Activated CD8-positive, alpha-beta memory T cell treated with anti-CD3 and anti-CD28 coated beads for 1 hour (primary cell): ENCODE results near the gene PRM3.

ENCODE experiments used
- DNase-seq, 2 donors: peaks; one replicate each; pipeline ENCODE4 v3.0.0-alpha.2; 2020; ENCODE audit warnings: low read depth in 1 of 2; ENCODE audit errors: extremely low read depth in 1 of 2

Gene PRM3

GRCh38 chr16:11259655-11260595 lies 13.5 kb downstream of the PRM3 start:
- DNase-seq, result no peak

- no peak for DNase-seq
Observed at GRCh38 chr16:11258553-11259492, 14.6 kb downstream of the PRM3 start.

- DNase-seq, result no peak
Observed at GRCh38 chr16:11257131-11257938, 16.1 kb downstream of the PRM3 start.

- no peak for DNase-seq
Observed at GRCh38 chr16:11256661-11257130, 16.7 kb downstream of the PRM3 start.

- peak; percentile 58 to 84 for DNase-seq
Observed at GRCh38 chr16:11255737-11256660, 17.4 kb downstream of the PRM3 start, which contains the start of gene SOCS1. Gene SOCS1, minus strand, starts transcription at chr16:11256204. Its CDS starts 726 bp downstream, at chr16:11255478.

- no peak for DNase-seq
Observed at GRCh38 chr16:11254913-11255736, 18.3 kb downstream of the PRM3 start.

- DNase-seq, result no peak
Observed at GRCh38 chr16:11253995-11254912, 19.2 kb downstream of the PRM3 start.

GRCh38 chr16:11253009-11253994 lies 20.1 kb downstream of the PRM3 start:
- no peak for DNase-seq

GRCh38 chr16:11252482-11252931 lies 20.9 kb downstream of the PRM3 start:
- DNase-seq, result no peak

GRCh38 chr16:11251525-11252481 lies 21.6 kb downstream of the PRM3 start:
- peak; percentile 58 to 59 for DNase-seq

- no peak for DNase-seq
Observed at GRCh38 chr16:11250786-11251524, 22.5 kb downstream of the PRM3 start.

- no peak for DNase-seq
Observed at GRCh38 chr16:11250091-11250785, 23.2 kb downstream of the PRM3 start.

- no peak for DNase-seq
Observed at GRCh38 chr16:11249233-11250061, 24.0 kb downstream of the PRM3 start.
